HG03095 (cell line): Measurements from ENCODE around the gene FRYL.
"Not testable (repeated sequence)": the region's sequence is repeated elsewhere in the genome, so short reads cannot be mapped to it uniquely, and the experiment has no call there.

ENCODE experiments used
- ATAC-seq: cut with Tn5 transposase; IDR thresholded peaks from one replicate; pipeline ENCODE4 v1.9.1; 2021; ENCODE audit warnings: moderate library complexity; ENCODE audit not compliant: unreplicated experiment

FRYL gene

GRCh38 chr4:48668254-48669017 lies 111.6 kb downstream of the FRYL start:
- no peak for ATAC-seq

GRCh38 chr4:48667148-48667547 lies 112.9 kb downstream of the FRYL start:
- no peak for ATAC-seq

- ATAC-seq, result no peak
Observed at GRCh38 chr4:48665555-48666186, 114.4 kb downstream of the FRYL start.

GRCh38 chr4:48664938-48665337 lies 115.1 kb downstream of the FRYL start:
- no peak for ATAC-seq

- ATAC-seq, result no peak
Observed at GRCh38 chr4:48661391-48661790, 118.7 kb downstream of the FRYL start.

GRCh38 chr4:48660347-48660746 lies 119.7 kb downstream of the FRYL start:
- no peak for ATAC-seq

- no peak for ATAC-seq
Observed at GRCh38 chr4:48654015-48654664, 125.9 kb downstream of the FRYL start.

- ATAC-seq, result no peak
Observed at GRCh38 chr4:48653217-48654014, 126.7 kb downstream of the FRYL start.

GRCh38 chr4:48651914-48652313 lies 128.2 kb downstream of the FRYL start:
- ATAC-seq, result no peak

- no peak for ATAC-seq
Observed at GRCh38 chr4:48649505-48649904, 130.6 kb downstream of the FRYL start.

GRCh38 chr4:48645225-48645794 lies 134.8 kb downstream of the FRYL start:
- no peak for ATAC-seq

- ATAC-seq, result no peak
Observed at GRCh38 chr4:48642421-48643374, 137.4 kb downstream of the FRYL start.

- ATAC-seq, result no peak
Observed at GRCh38 chr4:48641401-48641800, 138.7 kb downstream of the FRYL start.

- ATAC-seq, result no peak
Observed at GRCh38 chr4:48640699-48641098, 139.4 kb downstream of the FRYL start.

GRCh38 chr4:48640225-48640624 lies 139.9 kb downstream of the FRYL start:
- no peak for ATAC-seq

GRCh38 chr4:48639807-48640206 lies 140.3 kb downstream of the FRYL start:
- ATAC-seq, result no peak

- not testable (repeated sequence) for ATAC-seq
Observed at GRCh38 chr4:48638586-48638985, 141.5 kb downstream of the FRYL start.

- ATAC-seq, result no peak
Observed at GRCh38 chr4:48636911-48637310, 143.2 kb downstream of the FRYL start.

GRCh38 chr4:48635980-48636379 lies 144.1 kb downstream of the FRYL start:
- ATAC-seq, result no peak

GRCh38 chr4:48635310-48635709 lies 144.8 kb downstream of the FRYL start:
- no peak for ATAC-seq
